Osteocyte (in vitro differentiated cells): ENCODE data around the gene LAPTM5. TPM values are rescaled to one million over a fixed set of nuclear protein-coding genes. Genes with fewer than 3 reads are reported as not detected.
"Not testable (repeated sequence)": the region's sequence is repeated elsewhere in the genome, so short reads cannot be mapped to it uniquely, and the experiment has no call there.

Experiments used
- DNase-seq: peaks from one replicate; pipeline ENCODE4 v3.0.0; 2021; ENCODE audit warnings: mixed read lengths; ENCODE audit not compliant: unreplicated experiment; ENCODE audit errors: extremely low spot score
- H3K27ac Mint-ChIP-seq: one replicate; pipeline ENCODE4 v1.8.0; 2021; ENCODE audit warnings: mild to moderate bottlenecking, mixed read lengths; ENCODE audit not compliant: unreplicated experiment
- H3K27me3 Mint-ChIP-seq: one replicate; pipeline ENCODE4 v1.8.0; 2021; ENCODE audit warnings: mixed read lengths; ENCODE audit not compliant: unreplicated experiment
- H3K36me3 Mint-ChIP-seq: one replicate; pipeline ENCODE4 v1.8.0; 2021; ENCODE audit warnings: mixed read lengths; ENCODE audit not compliant: unreplicated experiment
- H3K4me1 Mint-ChIP-seq: one replicate; pipeline ENCODE4 v1.8.0; 2021; ENCODE audit warnings: mixed read lengths; ENCODE audit not compliant: unreplicated experiment
- H3K4me3 Mint-ChIP-seq: one replicate; pipeline ENCODE4 v1.8.0; 2021; ENCODE audit warnings: mild to moderate bottlenecking, moderate library complexity, mixed read lengths; ENCODE audit not compliant: unreplicated experiment
- H3K9me3 Mint-ChIP-seq: one replicate; pipeline ENCODE4 v1.8.0; 2021; ENCODE audit warnings: mixed read lengths; ENCODE audit not compliant: unreplicated experiment
- total RNA-seq: library from RNA; stranded (reverse); gene quantifications from 2 replicates; pipeline ENCODE4 v1.2.1, GENCODE V29; 2021
- TF ChIP-seq, protein P1 (sequence below): fragments of 200-600 bp; sonication (generic); IDR thresholded peaks from 2 replicates; pipeline ENCODE4 v1.5.0; 2021; ENCODE audit warnings: antibody characterized with exemption, mild to moderate bottlenecking, moderate library complexity

LAPTM5 gene
- total RNA-seq, 1 donor from 2014 or later: not detected

DNA sequence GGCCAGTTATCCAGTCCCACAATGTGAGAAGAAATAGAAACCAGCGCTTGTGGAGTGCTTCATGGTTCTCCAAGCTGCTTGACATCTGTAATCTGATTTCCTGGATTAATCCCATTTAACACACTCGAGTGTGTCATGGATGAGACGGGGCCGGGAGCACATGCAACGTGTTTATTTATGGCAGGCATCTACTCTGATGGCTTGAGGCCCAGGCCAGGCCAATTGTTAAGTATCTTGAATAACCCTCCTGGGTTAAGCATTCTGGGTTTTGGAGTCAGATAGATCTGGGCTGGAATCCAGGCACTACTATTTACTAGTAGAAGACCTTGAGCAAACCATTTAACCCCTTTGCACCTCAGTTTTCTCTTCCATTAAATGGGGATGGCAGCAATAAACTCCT, 37.5 kb upstream of the LAPTM5 start:
- H3K36me3 Mint-ChIP-seq: no peaks in the 10 kb centered on the region
- peaks cover 5% of the 10 kb centered on the region for H3K4me1 Mint-ChIP-seq
- TF ChIP-seq, protein P1, sequence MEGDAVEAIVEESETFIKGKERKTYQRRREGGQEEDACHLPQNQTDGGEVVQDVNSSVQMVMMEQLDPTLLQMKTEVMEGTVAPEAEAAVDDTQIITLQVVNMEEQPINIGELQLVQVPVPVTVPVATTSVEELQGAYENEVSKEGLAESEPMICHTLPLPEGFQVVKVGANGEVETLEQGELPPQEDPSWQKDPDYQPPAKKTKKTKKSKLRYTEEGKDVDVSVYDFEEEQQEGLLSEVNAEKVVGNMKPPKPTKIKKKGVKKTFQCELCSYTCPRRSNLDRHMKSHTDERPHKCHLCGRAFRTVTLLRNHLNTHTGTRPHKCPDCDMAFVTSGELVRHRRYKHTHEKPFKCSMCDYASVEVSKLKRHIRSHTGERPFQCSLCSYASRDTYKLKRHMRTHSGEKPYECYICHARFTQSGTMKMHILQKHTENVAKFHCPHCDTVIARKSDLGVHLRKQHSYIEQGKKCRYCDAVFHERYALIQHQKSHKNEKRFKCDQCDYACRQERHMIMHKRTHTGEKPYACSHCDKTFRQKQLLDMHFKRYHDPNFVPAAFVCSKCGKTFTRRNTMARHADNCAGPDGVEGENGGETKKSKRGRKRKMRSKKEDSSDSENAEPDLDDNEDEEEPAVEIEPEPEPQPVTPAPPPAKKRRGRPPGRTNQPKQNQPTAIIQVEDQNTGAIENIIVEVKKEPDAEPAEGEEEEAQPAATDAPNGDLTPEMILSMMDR: no peak
- no peak overlapping the region for H3K27ac Mint-ChIP-seq
- no peak for DNase-seq
- peaks cover 19% of the 10 kb centered on the region for H3K27me3 Mint-ChIP-seq
- no peak overlapping the region for H3K4me3 Mint-ChIP-seq
- H3K9me3 Mint-ChIP-seq: no peaks in the 10 kb centered on the region

DNA sequence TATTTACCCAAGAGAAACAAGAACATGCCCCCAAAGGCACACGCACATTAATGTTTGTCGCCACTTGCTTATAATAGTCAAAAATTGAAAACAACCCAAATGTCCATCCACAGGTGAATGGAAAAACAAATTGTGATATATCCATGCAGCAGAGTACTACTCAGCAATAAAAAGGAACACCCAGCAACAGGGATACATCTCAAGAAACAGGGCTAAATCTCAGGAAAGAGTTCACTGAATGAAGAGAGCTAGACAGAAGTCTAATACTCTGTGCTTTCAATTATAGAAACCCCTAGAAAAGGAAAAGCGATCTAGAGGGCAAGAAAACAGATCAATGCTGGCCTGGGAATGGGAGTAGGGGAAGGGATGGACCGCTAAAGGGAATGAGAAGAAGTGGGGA, 36.7 kb upstream of the LAPTM5 start:
- no peak for DNase-seq
- H3K4me1 Mint-ChIP-seq: peaks cover 5% of the 10 kb centered on the region
- H3K27me3 Mint-ChIP-seq: peaks cover 19% of the 10 kb centered on the region
- TF ChIP-seq, protein P1: no peak
- H3K27ac Mint-ChIP-seq: no peak overlapping the region
- no peaks in the 10 kb centered on the region for H3K9me3 Mint-ChIP-seq
- no peak overlapping the region for H3K4me3 Mint-ChIP-seq
- no peaks in the 10 kb centered on the region for H3K36me3 Mint-ChIP-seq

DNA sequence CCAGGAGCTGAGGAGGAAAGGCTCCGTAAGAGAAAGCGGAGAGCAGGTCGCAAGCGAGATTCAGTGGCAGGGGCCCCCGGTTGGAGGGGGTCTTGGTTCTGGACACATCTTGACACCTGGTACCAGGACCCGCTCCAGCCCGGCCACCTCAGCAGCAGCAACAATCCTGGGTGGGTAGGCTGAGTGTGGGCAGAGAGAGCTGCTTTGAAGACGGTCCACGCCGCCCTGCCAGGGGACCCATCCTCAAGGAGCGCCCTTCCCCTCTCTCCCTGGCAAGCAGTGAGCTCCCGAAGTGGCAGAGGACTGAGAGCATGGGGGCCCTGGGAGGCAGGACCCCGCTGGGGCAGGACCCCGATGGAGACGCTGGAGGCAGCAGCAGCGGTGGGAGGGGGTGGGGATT, 35.6 kb upstream of the LAPTM5 start:
- DNase-seq: no peak
- H3K36me3 Mint-ChIP-seq: no peaks in the 10 kb centered on the region
- peaks cover 3% of the 10 kb centered on the region for H3K4me1 Mint-ChIP-seq
- no peaks in the 10 kb centered on the region for H3K9me3 Mint-ChIP-seq
- TF ChIP-seq, protein P1: no peak
- no peak overlapping the region for H3K27ac Mint-ChIP-seq
- peaks cover 19% of the 10 kb centered on the region for H3K27me3 Mint-ChIP-seq
- H3K4me3 Mint-ChIP-seq: no peak overlapping the region

DNA sequence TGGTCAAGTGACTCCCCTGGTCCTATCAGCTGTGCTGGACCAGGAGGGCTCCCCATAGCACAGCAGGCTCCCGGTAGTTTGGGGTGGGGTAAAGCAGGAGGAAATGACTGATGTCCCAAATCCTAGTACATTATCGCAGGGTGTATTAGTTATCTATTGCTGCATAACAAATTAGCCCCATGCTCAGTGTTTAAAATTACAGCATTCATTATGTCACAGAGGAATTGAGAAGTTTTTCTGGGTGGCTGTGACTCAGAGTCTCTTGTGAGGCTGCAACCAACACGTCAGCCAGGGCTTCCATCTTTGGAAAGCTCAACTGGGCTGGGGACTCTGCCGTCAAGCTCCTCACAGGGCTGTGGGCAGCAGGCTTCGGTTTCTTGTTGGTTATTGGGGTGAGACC, 34.3 kb upstream of the LAPTM5 start:
- Mint-ChIP-seq H3K27ac (no peak overlapping the region), H3K4me3 (no peak overlapping the region), H3K4me1 (peaks cover 8% of the 10 kb centered on the region), H3K36me3 (no peaks in the 10 kb centered on the region), H3K27me3 (peaks cover 19% of the 10 kb centered on the region), H3K9me3 (no peaks in the 10 kb centered on the region)
- no peak for DNase-seq
- TF ChIP-seq, protein P1: no peak

DNA sequence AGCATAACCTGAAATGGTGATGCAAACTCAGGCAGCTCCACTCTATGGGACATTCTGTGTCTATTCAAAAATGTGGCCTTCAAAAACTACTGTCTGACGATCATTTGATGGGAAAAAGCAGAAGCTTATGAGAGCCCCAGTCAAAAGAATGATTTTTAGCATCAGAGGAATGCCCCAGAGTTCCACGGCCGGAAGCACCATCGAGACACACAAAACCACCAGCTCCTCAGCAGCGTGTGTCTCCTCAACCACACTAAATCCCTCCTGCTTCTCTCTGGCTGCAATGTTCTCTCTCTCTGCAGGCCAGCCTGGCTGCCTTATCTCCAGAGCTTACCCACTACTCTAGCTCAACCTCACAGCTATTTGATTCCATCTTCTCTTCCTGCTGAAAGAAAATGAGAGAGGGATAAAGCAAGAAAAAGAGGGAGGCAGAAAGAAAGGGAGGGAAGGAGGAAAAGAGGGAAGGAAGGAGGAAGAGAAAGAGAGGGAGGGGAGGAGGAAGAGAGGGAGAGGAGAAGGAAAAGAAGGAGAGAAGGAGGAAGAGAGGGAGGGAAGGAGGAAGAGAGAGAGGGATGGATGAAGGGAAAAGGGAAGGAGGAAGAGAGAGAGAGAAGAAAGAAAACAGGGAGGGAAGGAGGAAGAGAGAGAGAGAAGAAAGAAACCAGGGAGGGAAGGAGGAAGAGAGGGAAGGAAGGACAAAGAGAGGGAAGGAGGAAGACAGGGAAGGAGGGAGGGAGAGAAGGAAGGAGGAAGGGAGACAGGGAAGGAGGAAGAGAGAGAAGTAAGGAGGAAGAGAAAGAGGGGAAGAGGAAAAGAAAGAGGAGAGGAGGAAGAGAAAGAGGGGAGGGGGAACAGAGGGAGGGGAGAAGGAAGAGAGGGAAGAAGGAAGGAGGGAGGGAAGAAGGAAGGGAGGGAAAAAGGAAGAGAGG, 33.5 kb upstream of the LAPTM5 start:
- peaks cover 14% of the 10 kb centered on the region for H3K4me1 Mint-ChIP-seq
- DNase-seq: no peak
- H3K9me3 Mint-ChIP-seq: no peaks in the 10 kb centered on the region
- H3K27me3 Mint-ChIP-seq: peaks cover 19% of the 10 kb centered on the region
- no peaks in the 10 kb centered on the region for H3K36me3 Mint-ChIP-seq
- no peak overlapping the region for H3K4me3 Mint-ChIP-seq
- TF ChIP-seq, protein P1: no peak
- no peak overlapping the region for H3K27ac Mint-ChIP-seq

DNA sequence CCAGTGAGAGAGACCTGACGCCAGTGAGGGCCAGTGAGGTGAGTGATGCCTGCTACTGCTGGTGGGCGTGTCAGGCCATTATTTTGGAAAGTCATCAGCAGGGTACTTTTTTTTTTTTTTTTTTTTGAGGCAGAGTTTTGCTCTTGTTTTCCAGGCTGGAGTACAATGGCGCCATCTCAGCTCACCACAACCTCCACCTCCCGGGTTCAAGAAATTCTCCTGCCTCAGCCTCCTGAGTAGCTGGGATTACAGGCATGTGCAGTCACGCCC, 32.6 kb upstream of the LAPTM5 start:
- H3K4me3 Mint-ChIP-seq, H3K36me3 Mint-ChIP-seq, H3K27ac Mint-ChIP-seq, H3K9me3 Mint-ChIP-seq, DNase-seq: not testable (repeated sequence)
- Mint-ChIP-seq H3K27me3 (peaks cover 19% of the 10 kb centered on the region), H3K4me1 (peaks cover 14% of the 10 kb centered on the region)
